Measurements from ENCODE around the gene DHX29. TPM values are rescaled to one million over a fixed set of nuclear protein-coding genes. Genes with fewer than 3 reads are reported as not detected.
"Not testable (repeated sequence)": the region's sequence is repeated elsewhere in the genome, so short reads cannot be mapped to it uniquely, and the experiment has no call there.

Gene DHX29
- total and polyA plus RNA-seq, 8 donors = 4.2 to 13.7 (median 11.2) TPM

DNA sequence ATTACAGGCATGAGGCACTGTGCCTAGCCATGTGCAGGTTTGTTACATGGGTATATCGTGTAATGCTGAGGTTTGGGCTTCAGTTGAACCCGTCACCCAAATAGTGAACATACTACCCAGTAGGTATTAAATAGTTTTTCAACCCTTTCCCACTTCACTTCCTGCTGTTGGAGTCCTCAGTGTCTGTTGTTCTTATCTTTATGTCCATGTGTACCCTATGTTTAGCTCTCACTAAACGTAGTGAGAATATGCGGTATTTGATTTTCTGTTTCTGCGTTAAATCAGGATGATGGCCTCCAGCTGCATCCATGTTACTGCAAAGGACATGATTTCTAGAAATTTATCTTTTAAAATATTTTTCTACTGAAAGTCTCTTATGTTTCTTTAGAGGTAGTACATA, 18.1 kb upstream of the DHX29 start:
- no peak for ATAC-seq
- Histone ChIP-seq H3K9me3 (no peaks in the 10 kb centered on the region), H3K4me1 (no peaks in the 10 kb centered on the region), H3K27me3 (no peaks in the 10 kb centered on the region), H3K27ac (no peak overlapping the region), H3K36me3 (peaks cover 0 to 12% (median 0%) of the 10 kb centered on the region in 3 donors), H3K4me3 (no peak overlapping the region)
- TF ChIP-seq, protein P1, sequence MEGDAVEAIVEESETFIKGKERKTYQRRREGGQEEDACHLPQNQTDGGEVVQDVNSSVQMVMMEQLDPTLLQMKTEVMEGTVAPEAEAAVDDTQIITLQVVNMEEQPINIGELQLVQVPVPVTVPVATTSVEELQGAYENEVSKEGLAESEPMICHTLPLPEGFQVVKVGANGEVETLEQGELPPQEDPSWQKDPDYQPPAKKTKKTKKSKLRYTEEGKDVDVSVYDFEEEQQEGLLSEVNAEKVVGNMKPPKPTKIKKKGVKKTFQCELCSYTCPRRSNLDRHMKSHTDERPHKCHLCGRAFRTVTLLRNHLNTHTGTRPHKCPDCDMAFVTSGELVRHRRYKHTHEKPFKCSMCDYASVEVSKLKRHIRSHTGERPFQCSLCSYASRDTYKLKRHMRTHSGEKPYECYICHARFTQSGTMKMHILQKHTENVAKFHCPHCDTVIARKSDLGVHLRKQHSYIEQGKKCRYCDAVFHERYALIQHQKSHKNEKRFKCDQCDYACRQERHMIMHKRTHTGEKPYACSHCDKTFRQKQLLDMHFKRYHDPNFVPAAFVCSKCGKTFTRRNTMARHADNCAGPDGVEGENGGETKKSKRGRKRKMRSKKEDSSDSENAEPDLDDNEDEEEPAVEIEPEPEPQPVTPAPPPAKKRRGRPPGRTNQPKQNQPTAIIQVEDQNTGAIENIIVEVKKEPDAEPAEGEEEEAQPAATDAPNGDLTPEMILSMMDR (IDR thresholded peaks at IDR 0.05) = no peak
- no peak for DNase-seq
- no peak for FAIRE-seq
- intact Hi-C loops (cut with DNase I) = no loop called here
- WGBS, 2 donors = 90 to 93% methylated on average over 5 of the region's 5 CpGs

DNA sequence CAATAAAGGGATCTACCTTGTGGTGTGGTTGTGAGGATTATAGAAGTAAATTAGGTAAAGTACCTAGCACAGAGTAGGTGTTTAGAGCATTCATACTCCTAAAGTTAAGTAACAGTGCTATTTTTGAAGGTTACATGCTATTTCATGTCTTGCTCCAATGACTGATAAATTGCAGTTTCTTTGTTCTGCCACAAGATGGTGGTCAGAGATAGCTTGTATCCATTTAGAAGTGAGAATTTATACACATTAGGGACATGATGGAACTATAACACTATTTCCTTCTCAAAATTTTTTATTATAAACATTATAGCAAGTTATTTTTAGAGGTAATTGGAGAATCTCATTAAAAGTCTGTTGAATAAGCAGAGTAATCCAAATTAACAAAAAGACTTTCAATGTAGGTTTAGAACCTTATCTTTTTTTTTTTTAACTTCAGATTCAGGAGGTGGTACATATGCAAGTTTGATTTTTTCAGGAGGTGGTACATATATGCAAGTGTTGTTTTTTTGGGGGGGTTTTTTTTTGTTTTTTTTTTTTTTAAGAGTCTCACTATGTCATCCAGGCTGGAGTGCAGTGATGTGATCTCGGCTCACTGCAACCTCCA, 17.4 kb upstream of the DHX29 start:
- Histone ChIP-seq H3K27ac (no peak overlapping the region), H3K9me3 (no peaks in the 10 kb centered on the region), H3K4me3 (no peak overlapping the region), H3K36me3 (peaks cover 0 to 12% (median 0%) of the 10 kb centered on the region in 3 donors), H3K4me1 (no peaks in the 10 kb centered on the region), H3K27me3 (no peaks in the 10 kb centered on the region)
- DNase-seq = no peak
- WGBS, 2 donors = 97 to 100% methylated on average over 1 of the region's 1 CpG
- TF ChIP-seq, protein P1 (IDR thresholded peaks at IDR 0.05) = peak; percentile 8 to 44 (median 30)
- FAIRE-seq = peak; percentile 49
- peak; percentile 66 to 85 (median 84) for ATAC-seq
- intact Hi-C loops (cut with DNase I) = no loop called here

DNA sequence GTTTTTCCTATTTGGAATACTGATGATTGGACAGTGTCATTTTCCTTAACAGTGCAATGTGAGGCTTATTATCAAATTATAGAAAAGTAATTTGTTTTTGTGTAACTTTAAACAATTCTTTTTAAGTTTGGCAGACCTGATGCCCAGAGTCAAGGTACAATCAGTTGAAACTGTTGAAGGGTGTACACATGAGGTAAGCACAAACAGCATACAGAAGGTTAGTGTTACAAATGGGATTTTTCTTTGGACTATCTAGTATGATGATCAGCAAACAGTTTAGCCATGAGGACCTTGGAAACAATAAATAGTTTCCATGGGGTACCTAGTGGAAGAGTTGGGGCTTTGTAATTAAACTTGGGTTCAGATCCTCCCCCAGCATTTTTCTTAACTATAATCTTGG, 16.5 kb upstream of the DHX29 start:
- Histone ChIP-seq H3K4me1 (no peaks in the 10 kb centered on the region), H3K4me3 (no peak overlapping the region), H3K36me3 (peaks cover 0 to 12% (median 0%) of the 10 kb centered on the region in 3 donors), H3K9me3 (no peaks in the 10 kb centered on the region), H3K27ac (no peak overlapping the region), H3K27me3 (no peaks in the 10 kb centered on the region)
- FAIRE-seq (no peak), DNase-seq (no peak), ATAC-seq (peak; percentile 49 to 69 (median 59))
- intact Hi-C loops (cut with DNase I) = no loop called here
- TF ChIP-seq, protein P1 (IDR thresholded peaks at IDR 0.05) = no peak

DNA sequence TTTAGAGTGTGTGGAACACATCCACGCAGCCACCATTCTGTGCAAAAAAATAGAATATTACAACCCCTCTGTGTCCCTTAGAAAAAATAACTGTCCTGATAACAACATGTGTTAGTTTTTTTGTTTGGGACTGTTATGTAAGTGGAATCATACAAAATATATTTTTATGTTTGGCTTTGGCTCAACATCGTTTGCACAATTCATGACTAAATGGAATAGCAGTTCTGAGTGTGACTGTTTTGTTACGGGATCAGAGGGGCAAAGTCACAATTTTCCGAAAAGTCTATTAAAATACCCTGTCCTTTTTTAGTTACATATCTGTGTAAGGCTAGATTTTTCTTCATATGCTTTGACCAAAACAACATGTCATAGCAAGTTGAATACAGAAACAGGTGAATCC, 13.1 kb upstream of the DHX29 start:
- ATAC-seq (no peak), FAIRE-seq (no peak), DNase-seq (no peak)
- no peaks in the 10 kb centered on the region for H3K36me3 ChIP-seq
- no peaks in the 10 kb centered on the region for H3K9me3 ChIP-seq
- no peaks in the 10 kb centered on the region for H3K27me3 ChIP-seq
- no peak overlapping the region for H3K4me3 ChIP-seq
- TF ChIP-seq, protein P1 (IDR thresholded peaks at IDR 0.05) = no peak
- intact Hi-C loops (cut with DNase I) = no loop called here
- no peaks in the 10 kb centered on the region for H3K4me1 ChIP-seq
- WGBS, 2 donors = 80 to 84% methylated on average over 4 of the region's 4 CpGs
- no peak overlapping the region for H3K27ac ChIP-seq

DNA sequence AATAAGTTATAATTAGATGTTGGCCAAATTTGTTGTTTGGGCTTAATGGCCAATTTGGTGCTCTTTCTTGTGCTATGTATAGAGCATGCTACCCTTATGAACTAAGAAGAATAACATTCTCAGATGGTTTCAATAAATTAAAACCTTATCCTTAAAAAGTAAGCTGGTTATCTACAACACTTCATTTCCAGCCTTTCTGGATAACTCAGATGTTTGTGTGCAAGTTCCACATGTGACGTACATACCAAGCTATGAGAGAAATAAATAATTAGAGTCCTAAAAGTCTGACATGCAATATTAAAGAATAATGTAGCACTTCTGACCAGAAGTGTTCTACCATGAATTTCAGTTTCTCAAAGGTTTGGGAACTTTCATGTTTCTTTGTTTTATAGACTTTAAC, 12.0 kb upstream of the DHX29 start:
- 92 to 96% methylated on average over 1 of the region's 1 CpG for WGBS, 2 donors
- no peak for ATAC-seq
- DNase-seq = no peak

DNA sequence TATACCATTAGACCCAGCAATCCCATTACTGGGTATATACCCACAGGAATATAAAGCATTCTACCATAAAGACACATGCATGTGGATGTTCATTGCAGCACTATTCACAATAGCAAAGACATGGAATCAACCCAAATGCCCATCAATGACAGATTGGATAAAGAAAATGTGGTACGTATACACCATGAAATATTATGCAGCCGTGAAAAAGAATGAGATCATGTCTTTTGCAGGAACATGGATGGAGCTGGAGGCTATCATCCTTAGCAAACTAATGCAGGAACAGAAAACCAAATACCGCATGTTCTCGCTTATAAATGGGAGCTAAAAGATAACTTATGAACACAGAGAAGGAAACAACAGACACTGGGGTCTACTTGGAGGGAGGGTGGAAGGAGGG, 10.7 kb upstream of the DHX29 start:
- not testable (repeated sequence) for H3K27me3 ChIP-seq, FAIRE-seq, DNase-seq, H3K9me3 ChIP-seq, ATAC-seq, H3K36me3 ChIP-seq, H3K4me3 ChIP-seq, H3K27ac ChIP-seq
- H3K4me1 ChIP-seq = peaks cover 0 to 11% (median 7%) of the 10 kb centered on the region in 3 donors
- intact Hi-C loops (cut with DNase I) = loop anchor here in 1 of 3 donors (10.0 kb wide), 2 partner anchors 133 to 377 kb away; no protein-coding TSS in a partner anchor
- WGBS, 2 donors = 95 to 100% methylated on average over 4 of the region's 4 CpGs

More for the DNA sequence above, 12.0 kb upstream of the DHX29 start:
- Histone ChIP-seq H3K27ac (no peak overlapping the region), H3K4me1 (peaks cover 0 to 1% (median under 1%) of the 10 kb centered on the region in 3 donors), H3K4me3 (no peak overlapping the region), H3K27me3 (no peaks in the 10 kb centered on the region), H3K36me3 (no peaks in the 10 kb centered on the region), H3K9me3 (no peaks in the 10 kb centered on the region)
- FAIRE-seq = no peak
- TF ChIP-seq, protein P1 (IDR thresholded peaks at IDR 0.05) = no peak
- intact Hi-C loops (cut with DNase I) = loop anchor here in 1 of 3 donors (10.0 kb wide), 2 partner anchors 135 to 375 kb away; no protein-coding TSS in a partner anchor

Data from pancreas (tissue), 10 donors.